ENCODE measurements around the gene GPR31.

GPR31 gene

GRCh38 chr6:167127785-167128531 lies 29.8 kb downstream of the GPR31 start:
- no peak for DNase-seq (ENCODE audit: low read depth)

GRCh38 chr6:167125855-167126349 lies 31.9 kb downstream of the GPR31 start:
- TF ChIP-seq CTCF (IDR thresholded peaks at IDR 0.05; ENCODE audit: low read depth, low read length, missing control alignments): no peak
- no peak overlapping the region for H3K4me3 ChIP-seq (ENCODE audit: low read depth, low read length)
- no peak for DNase-seq (ENCODE audit: low read depth)

More at GRCh38 chr6:167127785-167128531, 29.8 kb downstream of the GPR31 start:
- H3K4me3 ChIP-seq (ENCODE audit: low read depth, low read length): no peak overlapping the region
- no peak for TF ChIP-seq CTCF (IDR thresholded peaks at IDR 0.05; ENCODE audit: low read depth, low read length, missing control alignments)

- TF ChIP-seq CTCF (IDR thresholded peaks at IDR 0.05; ENCODE audit: low read depth, low read length, missing control alignments): no peak
- H3K4me3 ChIP-seq (ENCODE audit: low read depth, low read length): no peak overlapping the region; the same call in 1 of the 2 replicates
- no peak for DNase-seq (ENCODE audit: low read depth)
Observed at GRCh38 chr6:167125410-167125809, 32.4 kb downstream of the GPR31 start.

DNA sequence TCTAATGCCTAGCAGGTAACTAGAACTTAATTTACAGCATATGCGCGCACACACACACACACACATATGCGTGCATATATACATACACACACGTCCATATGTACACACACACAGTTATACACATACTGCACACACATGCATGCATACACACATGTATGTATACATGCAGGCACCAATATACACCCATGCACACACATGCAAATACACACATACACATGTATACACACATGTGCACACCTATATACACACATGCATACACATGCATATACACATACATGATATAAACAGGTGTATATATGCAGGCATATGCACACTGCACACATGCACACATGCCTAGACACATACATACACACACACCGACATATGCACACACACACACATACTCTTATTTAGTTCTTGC lies 33.0 kb downstream of the GPR31 start:
- no peak for TF ChIP-seq CTCF (IDR thresholded peaks at IDR 0.05; ENCODE audit: low read depth, low read length, missing control alignments)
- no peak for DNase-seq (ENCODE audit: low read depth)
- H3K4me3 ChIP-seq (ENCODE audit: low read depth, low read length): no peak overlapping the region

- no peak for TF ChIP-seq CTCF (IDR thresholded peaks at IDR 0.05; ENCODE audit: low read depth, low read length, missing control alignments)
- peak within 1 kb of the TSS; percentile 47 for H3K4me3 ChIP-seq (ENCODE audit: low read depth, low read length)
- DNase-seq (ENCODE audit: low read depth): no peak
Observed at GRCh38 chr6:167122827-167123657, 34.7 kb downstream of the GPR31 start, which contains the start of gene CCR6. TSS of gene CCR6 (plus strand) at chr6:167123096. CDS start at chr6:167136135, 13,039 bp downstream.

- no peak for DNase-seq (ENCODE audit: low read depth)
- TF ChIP-seq CTCF (IDR thresholded peaks at IDR 0.05; ENCODE audit: low read depth, low read length, missing control alignments): no peak
- peak overlapping the region; percentile 47 for H3K4me3 ChIP-seq (ENCODE audit: low read depth, low read length)
Observed at GRCh38 chr6:167122041-167122826, 35.5 kb downstream of the GPR31 start.

Measured in GM12864 (cell line).